Stimulated activated naive CD8-positive, alpha-beta T cell treated with anti-CD3 and anti-CD28 coated beads, Interleukin-15, Interleukin-2, amounts not matched to agents 100 ng/mL and 50 ng/mL, for 24 hours (primary cell): Measurements from ENCODE around the gene USP31.

Experiments
- H3K27ac Mint-ChIP-seq: one replicate; pipeline ENCODE4 v1.8.0; 2021; ENCODE audit warnings: mild to moderate bottlenecking, mixed read lengths
- H3K27me3 Mint-ChIP-seq: one replicate; pipeline ENCODE4 v1.8.0; 2021; ENCODE audit warnings: mixed read lengths
- H3K36me3 Mint-ChIP-seq: one replicate; pipeline ENCODE4 v1.8.0; 2021; ENCODE audit warnings: low read depth, mixed read lengths
- H3K4me1 Mint-ChIP-seq: one replicate; pipeline ENCODE4 v1.8.0; 2021; ENCODE audit warnings: low read depth, mixed read lengths
- H3K4me3 Mint-ChIP-seq: one replicate; pipeline ENCODE4 v1.8.0; 2021; ENCODE audit warnings: mild to moderate bottlenecking, mixed read lengths
- H3K9me3 Mint-ChIP-seq: one replicate; pipeline ENCODE4 v1.8.0; 2021; ENCODE audit warnings: mixed read lengths

USP31 gene

GRCh38 chr16:23131931-23132621, 17.2 kb downstream of the USP31 start:
- no peak overlapping the region for H3K4me3 Mint-ChIP-seq
- no peaks in the 10 kb centered on the region for H3K27me3 Mint-ChIP-seq
- no peak overlapping the region for H3K27ac Mint-ChIP-seq
- H3K36me3 Mint-ChIP-seq = peaks cover 9% of the 10 kb centered on the region
- peaks cover 8% of the 10 kb centered on the region for H3K9me3 Mint-ChIP-seq
- peaks cover 20% of the 10 kb centered on the region for H3K4me1 Mint-ChIP-seq

GRCh38 chr16:23131436-23131835, 17.8 kb downstream of the USP31 start:
- peaks cover 6% of the 10 kb centered on the region for H3K9me3 Mint-ChIP-seq
- no peaks in the 10 kb centered on the region for H3K27me3 Mint-ChIP-seq
- peaks cover 7% of the 10 kb centered on the region for H3K36me3 Mint-ChIP-seq
- H3K4me1 Mint-ChIP-seq = peaks cover 20% of the 10 kb centered on the region
- no peak overlapping the region for H3K27ac Mint-ChIP-seq
- H3K4me3 Mint-ChIP-seq = no peak overlapping the region

GRCh38 chr16:23131036-23131435, 18.2 kb downstream of the USP31 start:
- peaks cover 5% of the 10 kb centered on the region for H3K36me3 Mint-ChIP-seq
- H3K9me3 Mint-ChIP-seq = peaks cover 5% of the 10 kb centered on the region
- H3K4me3 Mint-ChIP-seq = no peak overlapping the region
- H3K4me1 Mint-ChIP-seq = peaks cover 20% of the 10 kb centered on the region
- no peak overlapping the region for H3K27ac Mint-ChIP-seq
- H3K27me3 Mint-ChIP-seq = no peaks in the 10 kb centered on the region

- Mint-ChIP-seq H3K36me3 (no peaks in the 10 kb centered on the region), H3K9me3 (no peaks in the 10 kb centered on the region), H3K4me3 (no peak overlapping the region), H3K4me1 (peaks cover 25% of the 10 kb centered on the region), H3K27me3 (no peaks in the 10 kb centered on the region), H3K27ac (no peak overlapping the region)
Observed at GRCh38 chr16:23129686-23130085, 19.6 kb downstream of the USP31 start.

DNA sequence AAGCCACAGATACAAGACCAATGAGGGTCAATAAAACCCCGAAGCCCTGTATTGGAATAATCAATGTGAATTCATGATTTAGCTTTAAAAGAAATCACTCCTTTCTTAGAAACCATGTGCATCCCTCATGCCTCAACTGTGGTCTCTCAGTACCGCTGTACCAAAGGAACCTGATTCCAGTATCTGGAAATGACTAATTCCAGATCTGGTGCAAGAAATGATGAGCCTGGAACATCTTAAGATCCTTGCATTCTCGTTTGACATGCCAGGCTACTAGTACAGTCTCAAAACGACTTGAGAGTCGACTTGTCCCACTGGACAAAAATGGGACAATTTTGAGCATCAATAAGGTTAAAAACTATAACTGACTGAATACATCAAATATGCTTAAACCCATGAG, 21.2 kb downstream of the USP31 start:
- peaks cover 30% of the 10 kb centered on the region for H3K4me1 Mint-ChIP-seq
- H3K27ac Mint-ChIP-seq = no peak overlapping the region
- no peaks in the 10 kb centered on the region for H3K27me3 Mint-ChIP-seq
- no peaks in the 10 kb centered on the region for H3K36me3 Mint-ChIP-seq
- H3K9me3 Mint-ChIP-seq = no peaks in the 10 kb centered on the region
- no peak overlapping the region for H3K4me3 Mint-ChIP-seq

- no peaks in the 10 kb centered on the region for H3K27me3 Mint-ChIP-seq
- H3K9me3 Mint-ChIP-seq = no peaks in the 10 kb centered on the region
- no peaks in the 10 kb centered on the region for H3K36me3 Mint-ChIP-seq
- H3K4me3 Mint-ChIP-seq = no peak overlapping the region
- peaks cover 36% of the 10 kb centered on the region for H3K4me1 Mint-ChIP-seq
- no peak overlapping the region for H3K27ac Mint-ChIP-seq
Observed at GRCh38 chr16:23125277-23125676, 24.0 kb downstream of the USP31 start.

- H3K9me3 Mint-ChIP-seq = no peaks in the 10 kb centered on the region
Observed at GRCh38 chr16:23124315-23124714, 24.9 kb downstream of the USP31 start.

DNA sequence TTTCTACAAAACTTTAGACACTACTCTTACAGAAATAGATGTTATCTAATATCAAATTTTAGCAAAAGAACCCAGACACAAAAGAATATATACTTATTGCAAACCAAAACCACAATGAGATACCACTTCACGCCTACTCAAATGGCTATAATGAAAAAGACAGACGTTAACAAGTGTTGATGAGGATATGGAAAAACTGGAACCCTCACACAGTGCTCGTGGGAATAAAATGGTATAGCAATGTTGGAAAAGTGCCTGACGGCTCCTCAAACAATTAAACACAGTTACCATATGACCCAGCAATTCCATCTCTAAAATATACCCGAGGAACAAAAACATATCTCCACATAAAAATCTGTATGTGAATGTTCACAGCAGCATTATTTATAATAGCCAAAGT, 27.1 kb downstream of the USP31 start:
- H3K9me3 Mint-ChIP-seq = no peaks in the 10 kb centered on the region
- H3K27me3 Mint-ChIP-seq = no peaks in the 10 kb centered on the region

More at GRCh38 chr16:23124315-23124714, 24.9 kb downstream of the USP31 start:
- peaks cover 37% of the 10 kb centered on the region for H3K4me1 Mint-ChIP-seq
- H3K36me3 Mint-ChIP-seq = no peaks in the 10 kb centered on the region
- H3K4me3 Mint-ChIP-seq = no peak overlapping the region
- no peak overlapping the region for H3K27ac Mint-ChIP-seq
- H3K27me3 Mint-ChIP-seq = no peaks in the 10 kb centered on the region

DNA sequence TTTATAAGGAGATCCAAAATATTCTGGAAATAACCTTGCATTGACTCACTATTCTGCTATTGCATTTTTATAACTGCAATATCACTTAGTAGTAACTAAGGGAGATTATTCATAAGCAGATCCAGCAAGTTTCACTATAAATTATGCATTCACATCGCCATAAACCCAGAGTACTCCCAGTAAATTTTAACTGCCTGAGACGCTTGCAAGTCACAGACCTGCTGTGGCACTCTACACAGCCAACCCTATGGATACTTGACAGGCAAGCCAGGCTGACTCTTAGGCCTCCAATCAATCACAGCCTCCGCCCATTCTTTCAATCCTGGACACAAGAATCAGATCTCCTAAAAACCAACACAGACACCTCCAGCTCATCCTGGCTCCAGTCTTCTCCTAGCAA, 28.2 kb downstream of the USP31 start:
- H3K9me3 Mint-ChIP-seq = no peaks in the 10 kb centered on the region
- peaks cover 37% of the 10 kb centered on the region for H3K4me1 Mint-ChIP-seq
- no peak overlapping the region for H3K4me3 Mint-ChIP-seq
- H3K36me3 Mint-ChIP-seq = peaks cover 6% of the 10 kb centered on the region
- H3K27ac Mint-ChIP-seq = no peak overlapping the region
- no peaks in the 10 kb centered on the region for H3K27me3 Mint-ChIP-seq

More for the DNA sequence above, 27.1 kb downstream of the USP31 start:
- H3K36me3 Mint-ChIP-seq = peaks cover 4% of the 10 kb centered on the region
- no peak overlapping the region for H3K4me3 Mint-ChIP-seq
- H3K27ac Mint-ChIP-seq = no peak overlapping the region
- peaks cover 37% of the 10 kb centered on the region for H3K4me1 Mint-ChIP-seq

DNA sequence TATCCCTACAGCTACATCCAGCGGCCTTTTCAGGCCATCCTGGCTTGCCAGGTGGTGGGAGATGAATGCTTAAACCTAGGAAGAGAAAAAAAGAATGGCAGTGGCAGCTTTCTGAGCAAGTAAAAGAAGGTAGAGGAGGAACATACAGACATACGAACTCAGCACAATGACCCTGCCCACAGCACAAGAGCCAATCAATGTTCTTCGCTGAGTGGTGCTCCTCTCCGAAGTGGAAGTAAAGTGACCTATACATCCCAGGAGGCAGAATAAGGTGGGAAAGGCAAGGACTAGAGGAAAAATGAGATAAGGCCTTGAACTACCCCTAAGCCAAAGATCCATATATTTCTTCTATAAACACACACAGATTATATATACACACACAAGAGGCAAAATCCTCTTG, 28.7 kb downstream of the USP31 start:
- Mint-ChIP-seq H3K27me3 (no peaks in the 10 kb centered on the region), H3K27ac (no peak overlapping the region), H3K9me3 (no peaks in the 10 kb centered on the region), H3K4me1 (peaks cover 37% of the 10 kb centered on the region), H3K36me3 (peaks cover 8% of the 10 kb centered on the region), H3K4me3 (no peak overlapping the region)

GRCh38 chr16:23119570-23119969, 29.7 kb downstream of the USP31 start:
- Mint-ChIP-seq H3K4me1 (peaks cover 32% of the 10 kb centered on the region), H3K36me3 (peaks cover 8% of the 10 kb centered on the region), H3K27ac (no peak overlapping the region), H3K27me3 (no peaks in the 10 kb centered on the region), H3K4me3 (no peak overlapping the region), H3K9me3 (no peaks in the 10 kb centered on the region)

GRCh38 chr16:23114131-23114904, 34.9 kb downstream of the USP31 start:
- Mint-ChIP-seq H3K9me3 (no peaks in the 10 kb centered on the region), H3K27me3 (no peaks in the 10 kb centered on the region), H3K36me3 (peaks cover 18% of the 10 kb centered on the region), H3K4me1 (no peaks in the 10 kb centered on the region), H3K27ac (no peak overlapping the region), H3K4me3 (no peak overlapping the region)

DNA sequence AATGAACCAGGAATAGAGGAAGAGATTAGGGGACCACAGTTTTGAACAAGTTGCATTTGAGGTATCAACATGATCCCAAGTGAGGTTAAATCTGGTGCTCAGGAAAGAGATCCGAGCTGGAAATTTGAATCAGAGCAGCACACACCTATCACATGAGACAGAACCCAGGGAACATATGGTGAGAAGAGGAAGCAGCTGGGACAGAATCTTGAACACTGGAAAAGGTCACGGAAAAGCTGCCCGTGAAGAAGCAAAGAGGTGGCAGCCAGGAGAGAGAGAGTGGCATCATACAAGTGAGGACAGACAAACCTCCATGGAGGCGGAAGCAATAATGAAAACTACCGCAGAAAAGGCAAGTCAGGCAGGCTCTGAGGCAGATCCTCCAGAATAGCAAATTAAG, 36.1 kb downstream of the USP31 start:
- peaks cover 25% of the 10 kb centered on the region for H3K36me3 Mint-ChIP-seq
- no peak overlapping the region for H3K4me3 Mint-ChIP-seq
- H3K27ac Mint-ChIP-seq = no peak overlapping the region
- H3K27me3 Mint-ChIP-seq = no peaks in the 10 kb centered on the region
- H3K9me3 Mint-ChIP-seq = no peaks in the 10 kb centered on the region
- H3K4me1 Mint-ChIP-seq = no peaks in the 10 kb centered on the region

GRCh38 chr16:23110257-23110899, 38.9 kb downstream of the USP31 start:
- H3K27me3 Mint-ChIP-seq = no peaks in the 10 kb centered on the region
- no peaks in the 10 kb centered on the region for H3K9me3 Mint-ChIP-seq
- H3K4me3 Mint-ChIP-seq = no peak overlapping the region
- no peak overlapping the region for H3K27ac Mint-ChIP-seq
- no peaks in the 10 kb centered on the region for H3K4me1 Mint-ChIP-seq
- H3K36me3 Mint-ChIP-seq = peaks cover 40% of the 10 kb centered on the region

GRCh38 chr16:23107936-23108335, 41.3 kb downstream of the USP31 start:
- H3K4me1 Mint-ChIP-seq = no peaks in the 10 kb centered on the region
- H3K4me3 Mint-ChIP-seq = no peak overlapping the region

More at GRCh38 chr16:23107936-23108335, 41.3 kb downstream of the USP31 start:
- H3K9me3 Mint-ChIP-seq = no peaks in the 10 kb centered on the region
- H3K36me3 Mint-ChIP-seq = peaks cover 43% of the 10 kb centered on the region
- no peak overlapping the region for H3K27ac Mint-ChIP-seq
- no peaks in the 10 kb centered on the region for H3K27me3 Mint-ChIP-seq
